ENCODE measurements around the gene HSD17B14.
"Not testable (repeated sequence)": the region's sequence is repeated elsewhere in the genome, so short reads cannot be mapped to it uniquely, and the experiment has no call there.

HSD17B14 gene

DNA sequence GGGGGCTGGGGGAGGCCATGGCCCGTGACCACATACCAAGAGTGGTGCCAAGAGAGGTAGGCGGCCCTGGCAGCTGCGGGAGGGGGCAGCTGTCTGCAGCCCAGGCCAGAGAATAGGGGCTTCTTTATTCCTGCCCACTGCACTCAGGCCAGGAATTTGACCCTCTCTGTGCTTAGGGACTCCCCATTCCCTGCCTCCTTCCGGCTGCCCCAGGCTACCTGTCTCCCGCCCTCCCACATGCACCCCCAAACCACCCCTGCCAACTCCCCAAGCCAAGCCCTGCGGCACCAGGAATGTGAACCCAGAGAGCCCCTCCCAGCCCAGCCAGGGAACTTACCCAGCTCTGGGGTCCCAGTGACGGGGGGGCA, 31.4 kb upstream of the HSD17B14 start:
- DNase-seq (ENCODE audit: extremely low read depth in 1 of 2, low read depth in 1 of 2), result no peak

DNA sequence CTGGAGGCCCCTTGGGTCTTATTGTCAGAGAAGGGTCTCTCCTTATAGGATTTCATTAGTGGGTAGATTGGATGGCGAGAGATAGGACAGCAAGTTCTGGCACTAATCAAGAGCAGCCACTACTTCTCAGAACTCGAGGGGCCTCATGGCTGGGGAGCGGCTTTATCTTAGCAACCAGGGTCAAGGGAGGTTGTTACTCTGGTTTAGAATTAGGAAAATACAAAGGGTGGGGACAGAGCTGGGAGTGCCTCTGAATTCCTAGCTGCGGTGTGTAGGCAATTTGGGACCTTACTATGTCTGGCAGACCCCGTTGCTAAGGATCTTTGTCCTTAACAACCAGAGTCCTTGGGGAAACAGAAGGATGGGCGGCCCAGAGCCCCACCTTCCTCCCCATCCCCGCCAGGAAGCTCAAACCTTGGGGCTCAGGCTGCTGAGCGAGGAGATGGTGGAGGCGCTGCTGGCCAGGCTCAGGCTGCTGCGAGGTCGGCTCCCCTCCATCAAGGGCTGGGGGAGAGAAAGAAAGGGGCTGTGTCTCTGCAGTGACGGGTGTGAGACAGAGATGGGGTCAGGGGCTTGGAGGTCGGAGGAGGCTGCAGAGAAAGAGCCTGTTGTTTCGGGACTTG, 30.9 kb upstream of the HSD17B14 start:
- DNase-seq (ENCODE audit: extremely low read depth in 1 of 2, low read depth in 1 of 2), result no peak

DNA sequence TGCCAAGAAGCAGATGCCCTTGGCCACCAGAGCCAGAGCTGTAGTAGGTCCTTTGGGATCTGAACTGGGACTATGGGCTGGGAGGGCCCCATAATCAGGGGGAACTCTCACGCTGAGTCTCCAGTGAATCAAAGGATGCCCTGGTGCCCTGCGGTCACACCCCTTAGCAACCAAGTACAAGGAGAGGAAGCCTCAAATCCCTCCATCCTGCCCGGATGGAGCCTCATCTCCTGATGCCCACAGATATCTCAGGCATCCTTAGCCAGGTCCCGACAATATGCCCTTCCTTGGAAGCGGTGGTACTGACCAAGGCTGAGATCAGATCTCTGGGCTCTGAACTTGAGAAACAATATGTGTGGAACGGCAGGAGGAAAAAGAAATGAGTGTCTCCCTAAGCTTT, 30.4 kb upstream of the HSD17B14 start:
- DNase-seq (ENCODE audit: extremely low read depth in 1 of 2, low read depth in 1 of 2), result no peak

DNA sequence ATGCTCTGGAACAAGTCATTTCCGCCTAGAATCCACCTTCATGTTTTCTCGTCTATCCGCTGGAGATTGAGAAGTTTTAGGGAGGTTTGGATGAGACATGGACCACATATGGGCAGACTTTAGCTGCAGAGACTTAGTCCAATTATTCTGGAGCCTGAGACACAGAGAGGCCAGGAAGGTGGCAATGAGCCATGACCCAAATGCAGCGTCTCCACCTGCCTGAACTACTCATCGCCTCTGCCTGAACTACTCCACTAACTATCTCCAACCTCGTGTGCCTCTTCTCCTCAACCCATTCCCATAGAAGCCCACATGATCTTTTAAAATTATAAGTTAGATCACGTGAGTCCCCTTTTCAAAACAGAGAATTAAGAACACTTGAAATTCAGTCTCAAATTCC, 26.5 kb upstream of the HSD17B14 start:
- no peak for DNase-seq (ENCODE audit: extremely low read depth in 1 of 2, low read depth in 1 of 2)

DNA sequence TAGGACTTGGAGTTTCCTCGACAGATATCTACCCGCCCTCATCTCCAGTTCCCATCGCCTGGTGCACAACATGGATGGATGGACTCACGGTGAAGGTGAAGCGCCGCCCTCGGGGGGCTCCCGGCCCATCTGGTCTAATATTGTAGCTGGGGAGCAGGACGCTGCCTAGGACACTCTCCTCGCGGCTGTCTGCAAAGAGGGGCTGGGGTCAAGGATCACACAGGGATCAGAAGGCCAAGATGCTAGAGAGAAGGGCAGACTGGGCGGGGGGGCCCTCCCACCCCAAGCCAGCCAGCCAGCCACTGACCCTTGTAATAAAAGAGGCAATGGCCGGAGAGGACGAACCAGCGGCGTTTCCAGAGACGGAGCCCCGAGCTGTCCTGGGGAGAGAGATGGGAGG, 25.0 kb upstream of the HSD17B14 start:
- DNase-seq (ENCODE audit: extremely low read depth in 1 of 2, low read depth in 1 of 2), result no peak

DNA sequence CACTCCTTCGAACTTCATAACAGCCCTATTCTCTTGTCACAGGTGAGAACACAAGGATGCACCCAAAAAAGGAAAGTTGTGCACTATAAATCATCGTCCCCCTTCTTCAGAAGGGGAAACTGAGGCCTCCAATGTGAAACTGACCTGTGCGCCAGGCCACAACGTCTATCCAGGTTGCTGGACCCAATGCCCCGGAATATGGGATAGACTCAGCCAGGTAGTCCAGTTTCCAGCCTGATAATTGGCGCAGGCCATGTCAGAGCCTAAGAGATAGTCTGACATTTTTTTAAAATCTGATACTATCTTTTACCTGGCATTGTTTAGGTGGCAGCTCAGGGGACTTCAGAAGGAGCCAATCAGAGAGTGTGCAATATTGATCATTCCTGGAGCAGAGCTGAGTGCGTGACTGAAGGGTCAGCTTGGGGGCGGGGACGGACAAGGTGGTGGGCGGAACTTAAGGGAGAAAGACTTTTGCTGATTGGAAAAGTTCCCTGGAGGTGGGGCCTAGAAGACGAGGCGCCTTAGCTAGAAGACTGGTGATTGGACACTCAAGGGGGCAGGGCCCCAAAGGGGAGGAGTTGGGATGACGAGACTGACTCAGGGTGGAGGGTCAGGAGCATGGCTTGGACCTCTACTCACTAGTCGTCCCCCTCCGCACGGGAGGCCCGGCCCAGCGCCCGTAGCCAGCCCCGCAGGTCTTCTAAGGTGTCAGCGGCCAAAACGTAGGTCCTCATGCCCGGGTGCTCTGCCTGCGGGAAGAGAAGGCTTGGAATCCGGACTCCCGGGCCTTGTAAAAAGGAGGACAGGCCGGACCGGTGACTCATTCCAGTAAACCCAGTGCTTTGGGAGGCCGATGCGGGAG, 23.7 kb upstream of the HSD17B14 start:
- DNase-seq (ENCODE audit: extremely low read depth in 1 of 2, low read depth in 1 of 2), result no peak

DNA sequence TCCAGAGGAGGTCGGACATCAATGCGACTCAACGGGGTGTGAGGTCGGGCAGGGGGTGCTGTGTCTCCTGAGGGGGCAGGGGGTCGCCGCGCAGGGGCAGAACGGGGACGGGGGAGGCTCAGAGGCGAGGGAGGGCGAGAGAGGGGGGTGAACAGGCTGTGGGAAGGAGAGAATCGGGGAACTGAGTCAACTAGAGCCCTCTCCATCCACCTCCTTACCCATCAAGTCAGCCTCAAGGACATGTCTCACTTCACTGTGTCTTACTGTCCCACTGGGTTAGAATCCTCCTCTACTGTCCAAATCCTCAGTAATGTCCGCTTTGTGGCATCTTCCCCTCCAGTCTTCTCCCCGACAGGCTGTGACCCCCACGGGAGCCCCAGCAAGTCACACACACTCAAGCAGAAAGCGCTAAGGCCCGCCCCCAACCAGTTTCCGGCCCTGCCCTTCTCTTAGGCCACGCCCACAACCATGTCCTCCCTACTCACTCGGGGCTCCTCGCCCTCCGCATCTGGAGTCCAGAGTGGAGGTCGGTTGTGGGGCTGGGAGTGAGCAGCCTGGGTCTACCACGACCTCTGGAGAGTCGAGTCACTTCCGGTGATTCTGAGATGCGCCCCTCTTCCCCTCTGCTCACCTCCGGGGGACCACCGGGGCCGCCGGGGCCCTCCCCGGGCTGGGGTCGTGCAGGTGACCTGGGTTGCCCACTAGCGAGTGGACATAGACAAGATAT, 22.9 kb upstream of the HSD17B14 start:
- DNase-seq (ENCODE audit: extremely low read depth in 1 of 2, low read depth in 1 of 2), result peak; percentile 62 to 70

DNA sequence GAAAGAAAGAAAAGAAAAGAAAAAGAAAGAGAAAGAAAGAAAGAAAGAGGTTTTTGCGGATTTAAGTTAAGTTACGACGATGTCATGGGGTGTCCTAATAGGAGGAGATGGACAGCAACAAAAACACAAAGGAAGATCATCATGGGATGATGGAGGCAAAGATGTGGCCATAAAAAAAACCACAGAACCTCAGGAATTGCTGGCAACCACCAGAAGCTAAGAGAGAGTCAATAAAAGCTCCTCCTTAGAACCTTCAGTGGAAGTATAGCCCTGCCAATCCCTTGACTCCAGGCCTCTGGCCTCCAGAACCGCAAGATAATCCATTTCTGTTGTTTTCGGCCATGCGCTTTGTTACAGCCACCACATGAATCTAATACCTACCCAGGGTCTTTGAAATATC, 20.6 kb upstream of the HSD17B14 start:
- no peak for DNase-seq (ENCODE audit: extremely low read depth in 1 of 2, low read depth in 1 of 2)

DNA sequence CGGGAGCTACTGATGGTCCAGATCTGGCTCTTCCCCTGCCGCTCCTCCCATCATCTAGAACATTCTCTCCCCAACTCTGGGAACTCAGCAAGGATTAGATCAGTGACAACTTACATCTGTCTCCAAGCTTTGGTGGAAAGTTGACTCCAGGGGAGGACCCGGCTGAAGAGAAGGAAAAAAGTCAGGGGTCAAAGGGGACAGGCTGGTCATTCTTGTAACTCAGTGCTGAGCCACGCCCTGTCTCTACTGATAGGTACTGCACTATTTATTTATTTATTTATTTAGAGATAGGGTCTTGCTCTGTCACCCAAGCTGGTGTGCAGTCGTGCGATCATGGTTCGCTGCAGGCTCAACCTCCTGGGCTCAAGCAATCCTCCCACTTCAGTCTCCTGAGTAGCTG, 17.8 kb upstream of the HSD17B14 start:
- no peak for DNase-seq (ENCODE audit: extremely low read depth in 1 of 2, low read depth in 1 of 2)

DNA sequence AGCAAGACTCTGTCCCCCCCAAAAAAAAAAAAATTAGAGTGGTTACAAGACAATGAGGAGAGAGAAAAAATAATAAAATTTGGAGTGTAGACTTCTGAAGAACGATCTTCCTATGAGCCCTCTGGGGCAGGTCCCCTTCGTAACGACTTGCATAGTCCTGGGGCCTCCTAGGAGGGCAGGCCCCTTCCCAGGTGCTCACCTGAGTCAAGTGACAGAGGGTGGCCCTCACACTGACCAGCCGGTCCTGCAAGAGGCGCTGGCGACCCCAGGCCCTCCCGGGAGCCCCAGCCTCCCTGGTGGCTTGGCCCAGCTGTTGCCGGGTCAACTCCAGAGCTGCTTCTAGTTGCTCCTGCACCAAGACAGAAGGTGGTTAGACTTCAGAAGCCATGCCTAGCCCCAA, 17.2 kb upstream of the HSD17B14 start:
- DNase-seq (ENCODE audit: extremely low read depth in 1 of 2, low read depth in 1 of 2), result no peak

DNA sequence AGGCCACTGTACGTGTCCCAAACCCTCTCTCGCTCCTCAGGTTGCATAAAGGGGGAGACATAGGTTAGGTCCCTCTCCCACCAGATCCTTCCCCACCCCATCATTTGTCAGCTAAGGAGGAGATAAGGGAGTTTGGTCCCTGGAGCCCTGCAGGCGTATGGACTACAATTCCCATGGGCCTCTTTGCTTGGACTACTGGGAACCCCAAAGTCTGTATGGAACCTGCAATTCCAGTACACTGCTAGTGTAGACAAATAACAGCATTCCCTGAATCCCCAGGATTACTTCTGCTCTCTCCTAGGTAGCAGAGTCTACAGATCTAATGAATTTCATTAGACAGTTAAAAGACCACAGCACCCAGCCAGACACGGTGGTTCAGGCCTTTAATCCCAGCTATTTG, 16.0 kb upstream of the HSD17B14 start:
- no peak for DNase-seq (ENCODE audit: extremely low read depth in 1 of 2, low read depth in 1 of 2)

DNA sequence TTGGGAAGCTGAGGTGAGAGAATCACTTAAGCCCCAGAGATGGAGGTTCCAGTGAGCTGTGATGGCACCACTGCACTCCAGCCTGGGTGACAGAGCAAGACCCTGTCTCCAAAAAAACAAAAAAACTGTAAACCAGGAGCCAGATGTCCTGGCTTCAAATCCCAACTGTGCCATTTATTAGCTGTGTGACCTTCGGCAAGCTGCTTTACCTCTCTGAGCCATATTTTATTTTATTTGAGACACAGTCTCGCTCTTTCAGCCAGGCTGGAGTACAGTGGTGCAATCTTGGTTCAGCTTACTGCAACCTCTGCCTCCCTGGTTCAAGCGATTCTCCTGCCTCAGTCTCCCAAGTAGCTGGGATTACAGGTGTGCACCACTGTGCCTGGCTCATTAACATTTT, 10.4 kb upstream of the HSD17B14 start:
- DNase-seq (ENCODE audit: extremely low read depth in 1 of 2, low read depth in 1 of 2), result not testable (repeated sequence)

DNA sequence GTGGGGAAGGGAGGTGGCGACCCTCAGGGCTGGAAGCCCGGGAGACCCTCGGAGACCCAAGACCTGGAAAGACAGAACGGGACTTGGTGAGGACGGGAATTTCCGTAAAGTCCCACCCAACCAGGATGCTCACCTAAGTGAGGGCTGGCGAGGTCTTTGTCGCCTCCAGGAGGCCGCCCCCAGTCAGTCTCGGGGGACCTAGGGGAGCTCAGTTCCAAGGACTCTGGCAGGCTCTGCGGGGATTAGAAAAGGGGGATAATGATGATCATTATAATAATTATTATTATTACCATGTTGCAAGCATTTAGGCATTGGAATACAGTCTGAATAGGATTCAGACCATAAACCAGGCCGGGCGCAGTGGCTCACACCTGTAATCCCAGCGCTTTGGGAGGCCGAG, 9.1 kb upstream of the HSD17B14 start:
- DNase-seq (ENCODE audit: extremely low read depth in 1 of 2, low read depth in 1 of 2), result no peak

DNA sequence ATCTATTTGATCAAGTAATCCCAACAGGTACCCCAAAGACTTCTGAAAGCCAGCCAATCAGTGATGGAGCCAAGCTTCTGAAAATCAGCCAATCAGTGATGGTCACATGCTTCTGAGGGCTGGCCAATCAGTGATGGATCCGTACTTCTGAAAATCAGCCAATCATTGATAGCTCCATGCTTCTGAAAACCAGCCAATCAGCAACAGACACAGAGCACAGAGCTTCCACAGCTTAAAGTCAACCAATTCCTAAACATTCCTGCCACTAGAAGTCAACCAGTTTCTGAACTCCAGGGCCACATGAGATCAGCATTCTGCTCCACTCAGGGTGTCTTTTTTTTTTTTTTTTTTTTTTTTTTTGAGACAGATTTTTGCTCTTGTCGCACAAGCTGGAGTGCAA, 8.2 kb upstream of the HSD17B14 start:
- no peak for DNase-seq (ENCODE audit: extremely low read depth in 1 of 2, low read depth in 1 of 2)

DNA sequence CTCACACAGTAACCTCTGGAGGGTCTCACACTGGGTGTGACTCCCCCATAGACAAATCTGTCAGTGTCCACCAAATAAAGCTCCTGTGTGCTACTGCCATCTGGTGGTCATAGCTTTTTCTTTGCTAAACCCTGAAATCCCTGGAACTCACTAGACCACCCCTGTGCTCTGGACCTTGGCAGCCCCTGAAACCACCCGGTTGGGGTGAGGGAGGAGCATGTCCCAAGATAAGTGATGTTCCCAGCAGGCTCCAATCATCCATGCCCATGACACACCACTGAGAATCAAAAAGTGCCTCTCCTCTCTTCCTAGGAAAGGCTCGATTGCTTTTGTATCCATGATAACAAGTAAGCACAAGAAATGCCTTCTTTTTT, 6.5 kb upstream of the HSD17B14 start:
- peak in 1 of 2 donors; percentile 21 for DNase-seq (ENCODE audit: extremely low read depth in 1 of 2, low read depth in 1 of 2)

DNA sequence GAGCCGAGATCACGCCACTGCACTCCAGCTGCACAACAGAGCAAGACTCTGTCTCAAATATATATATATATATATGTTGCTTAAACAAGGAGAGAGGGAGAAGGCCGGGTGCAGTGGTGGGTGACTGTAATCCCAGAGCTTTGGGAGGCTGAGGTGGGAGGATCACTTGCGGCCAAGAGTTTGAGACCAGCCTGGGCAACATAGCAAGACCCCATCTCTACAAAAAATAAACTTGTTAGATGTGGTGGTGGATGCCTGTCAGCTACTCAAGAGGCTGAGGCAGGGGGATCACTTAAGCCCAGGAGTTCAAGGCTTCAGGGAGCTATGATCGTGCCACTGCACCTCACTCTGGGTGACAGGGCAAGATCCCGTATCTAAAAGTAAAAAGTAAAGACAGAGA, 5.3 kb upstream of the HSD17B14 start:
- DNase-seq (ENCODE audit: extremely low read depth in 1 of 2, low read depth in 1 of 2), result no peak

DNA sequence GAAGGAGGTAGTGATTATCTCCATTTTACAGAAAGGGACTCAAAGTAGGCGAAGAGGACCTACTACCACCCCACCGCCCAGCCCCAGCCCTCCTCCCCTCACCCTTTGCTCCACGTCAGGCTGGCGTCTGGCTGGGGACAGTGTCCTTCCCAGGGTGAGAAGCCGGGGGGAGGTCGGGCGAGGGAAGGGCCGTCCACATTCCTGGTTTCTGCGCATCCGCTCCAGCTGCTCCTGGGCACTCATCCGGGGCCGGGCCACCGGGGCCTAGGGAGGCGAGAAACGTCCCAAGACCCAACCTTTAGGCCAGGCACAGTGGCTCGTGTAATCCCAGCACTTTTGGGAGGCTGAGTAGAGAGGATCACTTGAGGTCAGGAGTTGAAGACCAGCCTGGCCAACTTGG, 4.8 kb upstream of the HSD17B14 start:
- no peak for DNase-seq (ENCODE audit: extremely low read depth in 1 of 2, low read depth in 1 of 2)

DNA sequence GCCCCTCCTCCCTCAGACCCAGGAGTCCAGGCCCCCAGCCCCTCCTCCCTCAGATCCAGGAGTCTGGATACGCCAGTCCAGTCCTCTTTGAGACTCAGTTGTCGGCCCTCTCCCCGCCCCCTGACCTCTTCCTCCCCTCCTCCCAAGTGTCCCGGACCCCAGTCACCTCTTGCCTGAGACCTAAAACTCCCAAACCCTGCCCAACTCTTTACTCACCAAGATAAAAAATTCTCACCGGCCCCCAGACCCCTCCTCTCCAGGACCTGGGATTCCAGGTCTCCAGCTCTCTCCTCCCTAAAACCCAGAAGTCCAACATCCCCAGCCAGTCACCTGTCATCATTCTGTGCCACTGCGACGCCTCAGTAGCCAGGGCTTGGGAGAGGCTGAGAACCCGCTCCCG, 1.4 kb upstream of the HSD17B14 start:
- no peak for DNase-seq (ENCODE audit: extremely low read depth in 1 of 2, low read depth in 1 of 2)

DNA sequence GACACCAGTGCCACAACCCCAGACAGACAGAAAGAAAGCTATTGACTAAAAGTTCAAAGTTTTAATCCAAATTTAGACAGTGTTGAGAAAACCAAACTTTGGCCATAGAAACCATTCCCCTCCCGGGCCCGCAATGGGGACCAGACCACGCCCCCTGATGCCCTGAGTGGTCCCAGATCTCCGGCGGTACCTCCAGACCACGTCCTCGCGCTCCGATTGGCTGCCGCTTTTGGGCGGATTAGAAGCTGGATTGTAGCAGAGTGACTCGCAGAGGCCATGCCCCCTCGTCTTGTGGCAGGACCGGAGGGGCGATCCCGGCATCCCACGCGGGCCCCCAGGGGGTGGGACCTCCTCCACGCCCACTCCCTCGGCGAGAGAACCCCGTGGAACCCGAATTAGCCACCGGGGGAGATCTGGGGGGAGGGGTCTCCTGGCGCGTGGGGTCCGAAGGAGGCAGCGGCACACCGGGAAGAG, 797 bp upstream of the HSD17B14 start:
- DNase-seq (ENCODE audit: extremely low read depth in 1 of 2, low read depth in 1 of 2), result peak; percentile 61 to 73

DNA sequence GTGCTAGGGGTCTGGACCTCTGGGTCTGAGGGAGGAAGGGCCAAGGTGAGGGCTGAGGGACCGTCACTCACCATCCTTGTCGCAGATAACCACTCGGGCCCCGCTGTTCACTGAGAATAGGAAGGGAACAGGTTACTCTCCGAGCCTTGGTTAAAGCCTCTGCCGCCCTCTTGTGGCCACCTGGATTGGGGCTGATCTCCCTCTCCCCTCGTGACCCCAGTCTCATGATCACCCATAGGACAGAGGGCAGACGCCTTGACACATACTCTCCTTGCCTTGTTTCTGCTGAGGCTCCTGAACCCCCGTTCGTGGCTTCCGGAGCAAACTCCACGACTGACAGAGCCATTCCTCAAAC, 580 bp downstream of the HSD17B14 start:
- peak; percentile 83 to 88 for DNase-seq (ENCODE audit: extremely low read depth in 1 of 2, low read depth in 1 of 2)

DNA sequence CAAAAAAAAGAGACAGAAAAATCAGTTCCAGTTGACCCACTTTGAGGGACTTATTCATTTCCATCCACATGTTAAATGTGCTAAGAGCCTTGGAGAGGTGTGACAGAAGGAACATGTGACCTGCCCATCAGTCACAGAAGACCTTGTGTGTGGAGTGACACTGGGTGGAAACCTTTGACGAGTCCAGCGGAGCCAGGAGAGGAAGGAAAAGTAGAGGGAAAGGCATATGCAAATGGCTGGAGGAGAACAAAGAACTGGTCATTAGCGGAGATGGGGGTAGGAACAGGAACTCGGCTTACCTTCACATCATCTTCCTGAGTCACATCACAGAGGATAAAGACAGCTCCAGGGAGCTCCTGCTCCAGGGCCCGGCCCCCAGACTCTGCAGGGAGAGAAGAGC, 2.3 kb downstream of the HSD17B14 start:
- DNase-seq (ENCODE audit: extremely low read depth in 1 of 2, low read depth in 1 of 2), result no peak

DNA sequence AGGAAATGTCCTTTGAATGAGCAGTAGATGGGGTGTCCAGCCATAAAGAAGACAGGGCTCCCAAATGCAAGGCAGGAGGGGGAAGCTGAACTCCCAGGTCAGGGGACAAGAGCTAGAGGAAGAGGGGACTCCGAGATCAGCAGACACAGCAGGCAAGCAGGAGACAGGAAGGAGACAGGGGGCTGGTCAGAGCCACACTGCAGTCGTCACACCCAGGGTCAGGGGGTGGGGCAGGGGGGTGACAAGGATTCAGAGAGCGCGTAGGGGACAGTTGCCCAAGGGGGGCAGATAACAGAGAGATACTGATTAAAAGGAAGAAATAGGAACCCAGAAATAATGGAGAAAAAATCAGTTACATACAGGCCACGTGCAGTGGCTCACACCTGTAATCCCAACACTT, 3.2 kb downstream of the HSD17B14 start:
- DNase-seq (ENCODE audit: extremely low read depth in 1 of 2, low read depth in 1 of 2), result no peak

Measured in activated CD8-positive, alpha-beta memory T cell treated with anti-CD3 and anti-CD28 coated beads for 1 hour (primary cell).